Sigmoid colon (tissue), 4 donors: Measurements from ENCODE around the gene ENTPD2.

Experiments used
- CTCF ChIP-seq, 4 experiments: fragments of 450-650 bp in 3 of 4; fragments of 200-600 bp in 1 of 4; IDR thresholded peaks; one replicate each; pipeline ENCODE4 v1.5.1; 2016 to 2019; ENCODE audit warnings: antibody characterized with exemption in 4 of 4, mild to moderate bottlenecking in 3 of 4, moderate library complexity in 2 of 4
- EP300 ChIP-seq, 4 donors: sonication (generic); formaldehyde crosslinking; IDR thresholded peaks; one replicate each; pipeline ENCODE4 v1.6.1; 2017; ENCODE audit warnings: antibody characterized with exemption in 4 of 4
- POLR2A ChIP-seq, 2 donors: fragments of 450-650 bp; IDR thresholded peaks; one replicate each; pipeline ENCODE4 v1.6.1; 2016; ENCODE audit warnings: antibody characterized with exemption in 2 of 2, mild to moderate bottlenecking in 2 of 2, moderate library complexity in 2 of 2
- POLR2AphosphoS5 ChIP-seq, 4 donors: sonication (generic); formaldehyde crosslinking; IDR thresholded peaks; one replicate each; pipeline ENCODE4 v1.6.1; 2017; ENCODE audit warnings: antibody characterized with exemption in 4 of 4

- no peak for TF ChIP-seq EP300 (IDR thresholded peaks at IDR 0.05)
- no peak for TF ChIP-seq POLR2AphosphoS5 (IDR thresholded peaks at IDR 0.05)
- TF ChIP-seq CTCF (IDR thresholded peaks at IDR 0.05) = no peak
- no peak for TF ChIP-seq POLR2A (IDR thresholded peaks at IDR 0.05)
Measured at GRCh38 chr9:137015976-137016375, 37.9 kb downstream of the ENTPD2 start.
